ENCODE data around the gene VPS13C. TPM values are rescaled to one million over a fixed set of nuclear protein-coding genes. Genes with fewer than 3 reads are reported as not detected.

Gene VPS13C
- total RNA-seq, result 10 to 100 TPM in 3 of 4 donors, 1 to 10 TPM in 1; 7.6 to 43.1 (median 18.0) TPM

GRCh38 chr15:62060113-62060895, at the start of gene VPS13C:
VPS13C (minus strand) TSS chr15:62060447; CDS start chr15:62060374, 73 bp downstream.
- peaks cover 12 to 56% (median 18%) of the 10 kb centered on the region in 3 donors for H3K4me1 ChIP-seq
- H3K9me3 ChIP-seq, result no peaks in the 10 kb centered on the region
- peak within 1 kb of the TSS; percentile 57 to 97 (median 80) for H3K4me3 ChIP-seq
- H3K27ac ChIP-seq, result peak within 1 kb of the TSS; percentile 81 to 96 (median 93)
- peaks cover 0 to 56% (median 2%) of the 10 kb centered on the region in 4 donors for H3K27me3 ChIP-seq
- 0% methylated on average over 22 to 34 of the region's 73 CpGs for WGBS, 2 donors
- intact Hi-C loops (cut with DNase I), result loop anchor here (10.0 kb wide), 2 partner anchors 54 to 186 kb away; no protein-coding TSS in a partner anchor
- TF ChIP-seq POLR2A (IDR thresholded peaks at IDR 0.05) (peak in 2 of 4 donors; percentile 75 to 82), CTCF (IDR thresholded peaks at IDR 0.05) (peak; percentile 61 to 91 (median 81))
- H3K36me3 ChIP-seq, result no peaks in the 10 kb centered on the region
- peak; percentile 59 for DNase-seq

- intact Hi-C loops (cut with DNase I), result no loop called here
- Histone ChIP-seq H3K27me3 (no peaks in the 10 kb centered on the region), H3K4me3 (no peak overlapping the region), H3K36me3 (no peaks in the 10 kb centered on the region), H3K4me1 (peaks cover 5 to 45% (median 32%) of the 10 kb centered on the region in 3 donors), H3K9me3 (no peaks in the 10 kb centered on the region), H3K27ac (no peak overlapping the region)
- 52 to 58% methylated on average over 1 of the region's 1 CpG for WGBS, 2 donors
- DNase-seq, result no peak
- TF ChIP-seq POLR2A (IDR thresholded peaks at IDR 0.05), result no peak
Observed at GRCh38 chr15:62109437-62109836, 49.2 kb upstream of the VPS13C start.

DNA sequence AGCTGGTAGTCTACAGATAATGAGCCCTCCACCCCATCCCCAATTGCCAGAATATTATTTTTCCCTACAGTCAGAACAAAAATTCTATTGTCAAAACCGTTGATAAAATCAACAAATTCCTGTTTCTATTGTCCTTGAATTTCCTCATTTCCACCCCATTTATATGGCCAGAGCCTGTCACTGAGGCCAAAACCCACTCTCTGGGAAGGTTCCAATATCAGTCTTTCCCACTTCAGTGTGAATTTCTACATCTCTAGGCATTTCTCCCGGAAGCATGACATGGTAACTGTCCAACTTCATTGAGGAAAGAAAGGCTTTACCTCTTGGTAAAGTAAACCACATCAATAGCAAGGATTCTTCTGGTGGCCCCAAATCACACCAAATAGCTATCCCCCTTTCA, 48.2 kb upstream of the VPS13C start:
- no peak overlapping the region for H3K4me3 ChIP-seq
- peaks cover 5 to 41% (median 30%) of the 10 kb centered on the region in 3 donors for H3K4me1 ChIP-seq
- H3K27me3 ChIP-seq, result no peaks in the 10 kb centered on the region
- intact Hi-C loops (cut with DNase I), result no loop called here
- no peaks in the 10 kb centered on the region for H3K36me3 ChIP-seq
- H3K9me3 ChIP-seq, result no peaks in the 10 kb centered on the region
- WGBS, 2 donors, result 48 to 57% methylated on average over 2 of the region's 2 CpGs
- H3K27ac ChIP-seq, result no peak overlapping the region
- DNase-seq, result no peak
- TF ChIP-seq CTCF (IDR thresholded peaks at IDR 0.05) (no peak), POLR2A (IDR thresholded peaks at IDR 0.05) (no peak)

DNA sequence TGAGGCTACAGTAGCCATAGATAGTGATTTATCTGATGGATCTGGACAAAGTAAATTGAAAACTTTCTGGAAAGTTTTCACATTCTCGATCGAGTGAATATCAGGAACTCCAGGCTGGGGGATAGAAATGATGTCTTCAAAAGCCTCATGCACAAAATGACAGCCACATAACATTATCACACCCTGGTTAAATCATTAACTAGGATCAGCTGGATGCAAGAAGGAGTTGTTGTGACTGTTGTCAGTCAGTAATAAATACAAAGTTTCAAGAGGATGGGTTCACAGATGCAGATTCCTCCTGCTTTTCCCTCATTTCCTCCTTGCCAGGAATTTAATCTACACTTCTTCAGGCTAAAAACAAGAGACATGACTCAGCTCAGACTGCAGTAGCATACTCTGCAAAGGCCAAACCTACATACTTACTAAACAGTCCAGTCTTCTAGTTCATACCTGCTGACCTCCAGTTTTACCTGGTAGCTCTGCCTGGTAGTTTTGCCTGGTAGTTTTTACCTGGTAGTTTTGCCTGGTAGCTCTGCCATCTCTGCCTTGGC, 47.4 kb upstream of the VPS13C start:
- TF ChIP-seq POLR2A (IDR thresholded peaks at IDR 0.05) (no peak), CTCF (IDR thresholded peaks at IDR 0.05) (no peak)
- DNase-seq, result no peak
- 84% methylated on average over 2 of the region's 2 CpGs for WGBS, 2 donors
- Histone ChIP-seq H3K27ac (no peak overlapping the region), H3K4me3 (no peak overlapping the region), H3K36me3 (no peaks in the 10 kb centered on the region), H3K27me3 (no peaks in the 10 kb centered on the region), H3K9me3 (no peaks in the 10 kb centered on the region), H3K4me1 (peaks cover 5 to 33% (median 26%) of the 10 kb centered on the region in 3 donors)
- intact Hi-C loops (cut with DNase I), result no loop called here

GRCh38 chr15:62106096-62106495, 45.8 kb upstream of the VPS13C start:
- TF ChIP-seq POLR2A (IDR thresholded peaks at IDR 0.05) (no peak), CTCF (IDR thresholded peaks at IDR 0.05) (no peak)
- Histone ChIP-seq H3K4me3 (no peak overlapping the region), H3K36me3 (no peaks in the 10 kb centered on the region), H3K9me3 (no peaks in the 10 kb centered on the region), H3K4me1 (peaks cover 0 to 18% (median 12%) of the 10 kb centered on the region in 3 donors), H3K27ac (no peak overlapping the region), H3K27me3 (no peaks in the 10 kb centered on the region)
- WGBS, 2 donors, result 82 to 98% methylated on average over 3 of the region's 3 CpGs
- DNase-seq, result no peak
- intact Hi-C loops (cut with DNase I), result no loop called here

Data from esophagus squamous epithelium (tissue), 5 donors.